ENCODE measurements around the gene AGFG1. TPM values are rescaled to one million over a fixed set of nuclear protein-coding genes. Genes with fewer than 3 reads are reported as not detected.

Gene AGFG1
- total RNA-seq, 1 experiment from 2014 or later: 109 TPM

GRCh38 chr2:227529871-227530270 is 57.9 kb downstream of the AGFG1 start:
- H3K9ac ChIP-seq (ENCODE audit: extremely low read depth, insufficient read length, low read length): no peak overlapping the region
- no peak overlapping the region for H3K4me2 ChIP-seq (ENCODE audit: insufficient read depth, insufficient read length, low read length)
- no peak overlapping the region for H3K14ac ChIP-seq (ENCODE audit: insufficient read depth, low read length)
- no peak for TF ChIP-seq CTCF (conservative IDR thresholded peaks at IDR 0.05)
- no peak overlapping the region for H3T11ph ChIP-seq (ENCODE audit: low read length)
- no peaks in the 10 kb centered on the region for H3K9me3 ChIP-seq (ENCODE audit: control insufficient read depth, low read depth, low read length)
- Mint-ChIP-seq H3K4me3 (no peak overlapping the region), H3K4me1 (no peaks in the 10 kb centered on the region), H3K27ac (no peak overlapping the region), H3K27me3 (ENCODE audit: low read depth) (no peaks in the 10 kb centered on the region), H3K36me3 (ENCODE audit: insufficient read depth in 1 of 3, low read depth in 3 of 3) (peaks cover 15 to 50% (median 38%) of the 10 kb centered on the region in 3 experiments; a peak in 6 of 7 replicates), H3K9me3 (no peaks in the 10 kb centered on the region)
- H2BK5ac ChIP-seq (ENCODE audit: insufficient read length, low read length): no peak overlapping the region
- H3K23ac ChIP-seq (ENCODE audit: insufficient read length, low read depth, low read length): no peak overlapping the region
- H3K56ac ChIP-seq (ENCODE audit: insufficient read length, low read depth, low read length): no peak overlapping the region
- no peak overlapping the region for H2BK120ac ChIP-seq (ENCODE audit: low read depth, low read length, poor library complexity, severe bottlenecking)
- H3K18ac ChIP-seq (ENCODE audit: insufficient read length, low read depth, low read length): no peak overlapping the region
- H3K4me1 ChIP-seq (ENCODE audit: insufficient read depth, low read length): no peaks in the 10 kb centered on the region
- no peaks in the 10 kb centered on the region; the same call in 1 of the 2 replicates for H3K79me2 ChIP-seq (ENCODE audit: insufficient read depth, low read length)
- H2AK5ac ChIP-seq (ENCODE audit: insufficient read length, low read length): no peak overlapping the region
- H2AFZ ChIP-seq (ENCODE audit: low read length): no peak overlapping the region
- H3K27me3 ChIP-seq (ENCODE audit: insufficient read depth, low read length): no peaks in the 10 kb centered on the region
- no peak overlapping the region for H4K5ac ChIP-seq (ENCODE audit: insufficient read length, low read depth, low read length)
- H4K91ac ChIP-seq (ENCODE audit: insufficient read length, low read depth, low read length): no peak overlapping the region
- H2BK20ac ChIP-seq (ENCODE audit: low read depth, low read length, poor library complexity, severe bottlenecking): no peak overlapping the region
- H2BK12ac ChIP-seq (ENCODE audit: insufficient read length, low read depth, low read length): no peak overlapping the region
- no peak for DNase-seq
- H3K23me2 ChIP-seq (ENCODE audit: insufficient read length, low read depth, low read length, poor library complexity, severe bottlenecking): no peaks in the 10 kb centered on the region
- H4K20me1 ChIP-seq (ENCODE audit: control insufficient read depth, insufficient read depth, insufficient read length): no peaks in the 10 kb centered on the region
- H2BK15ac ChIP-seq (ENCODE audit: low read depth, low read length): no peak overlapping the region
- WGBS (ENCODE audit: extremely low coverage, insufficient read length, low lambda C conversion rate): no CpG with 5 or more reads among the region's 2 CpGs
- H4K8ac ChIP-seq (replicated peaks; ENCODE audit: insufficient read length, low read depth, low read length): no peak overlapping the region
- no peak overlapping the region for H3K4ac ChIP-seq (ENCODE audit: low read depth, low read length)
- H3K79me1 ChIP-seq (ENCODE audit: insufficient read depth, low read depth, low read length, poor library complexity, severe bottlenecking): no peaks in the 10 kb centered on the region
- no peak overlapping the region for H3K27ac ChIP-seq (ENCODE audit: insufficient read length, low read depth, low read length)

Measured in H9 (cell line).